Measurements from ENCODE around the gene ADAMTS3. TPM values are rescaled to one million over a fixed set of nuclear protein-coding genes. Genes with fewer than 3 reads are reported as not detected.

The ADAMTS3 gene
- total and polyA plus RNA-seq, 2 of the 13 experiments (the other 11 are each of a cell fraction or from before 2014, with no cell fraction given): not detected

DNA sequence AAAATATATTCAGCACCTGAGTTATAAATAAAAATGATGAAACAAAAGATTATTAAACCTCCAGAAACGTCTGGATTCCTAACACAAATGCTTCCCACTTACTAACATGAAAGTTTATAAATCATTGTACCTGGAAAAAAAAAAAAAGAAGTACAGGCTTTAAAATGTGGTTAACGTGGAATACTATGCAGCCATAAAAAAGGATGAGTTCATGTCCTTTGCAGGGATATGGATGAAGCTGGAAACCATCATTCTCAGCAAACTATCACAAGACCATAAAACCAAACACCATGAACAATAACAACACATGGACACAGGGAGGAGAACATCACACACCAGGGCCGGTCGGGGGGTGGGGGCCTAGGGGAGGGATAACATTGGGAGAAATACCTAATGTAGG, 160.5 kb downstream of the ADAMTS3 start (continued):
- TF ChIP-seq, protein P1, sequence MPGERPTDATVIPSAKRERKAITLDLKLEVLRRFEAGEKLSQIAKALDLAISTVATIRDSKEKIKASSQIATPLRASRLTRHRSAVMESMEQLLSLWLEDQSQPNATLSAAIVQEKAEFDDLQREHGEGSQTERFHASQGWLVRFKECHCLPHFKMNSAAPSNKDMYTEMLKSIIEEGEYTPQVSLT (CRISPR knock-in tag; IDR thresholded peaks at IDR 0.05; ENCODE audit: borderline replicate concordance, low read depth): no peak
- TF ChIP-seq ZNF207 (IDR thresholded peaks at IDR 0.05; ENCODE audit: borderline replicate concordance) (no peak), POLR2G (IDR thresholded peaks at IDR 0.05; ENCODE audit: low read depth, low read length) (no peak)
- TF ChIP-seq, protein P2, sequence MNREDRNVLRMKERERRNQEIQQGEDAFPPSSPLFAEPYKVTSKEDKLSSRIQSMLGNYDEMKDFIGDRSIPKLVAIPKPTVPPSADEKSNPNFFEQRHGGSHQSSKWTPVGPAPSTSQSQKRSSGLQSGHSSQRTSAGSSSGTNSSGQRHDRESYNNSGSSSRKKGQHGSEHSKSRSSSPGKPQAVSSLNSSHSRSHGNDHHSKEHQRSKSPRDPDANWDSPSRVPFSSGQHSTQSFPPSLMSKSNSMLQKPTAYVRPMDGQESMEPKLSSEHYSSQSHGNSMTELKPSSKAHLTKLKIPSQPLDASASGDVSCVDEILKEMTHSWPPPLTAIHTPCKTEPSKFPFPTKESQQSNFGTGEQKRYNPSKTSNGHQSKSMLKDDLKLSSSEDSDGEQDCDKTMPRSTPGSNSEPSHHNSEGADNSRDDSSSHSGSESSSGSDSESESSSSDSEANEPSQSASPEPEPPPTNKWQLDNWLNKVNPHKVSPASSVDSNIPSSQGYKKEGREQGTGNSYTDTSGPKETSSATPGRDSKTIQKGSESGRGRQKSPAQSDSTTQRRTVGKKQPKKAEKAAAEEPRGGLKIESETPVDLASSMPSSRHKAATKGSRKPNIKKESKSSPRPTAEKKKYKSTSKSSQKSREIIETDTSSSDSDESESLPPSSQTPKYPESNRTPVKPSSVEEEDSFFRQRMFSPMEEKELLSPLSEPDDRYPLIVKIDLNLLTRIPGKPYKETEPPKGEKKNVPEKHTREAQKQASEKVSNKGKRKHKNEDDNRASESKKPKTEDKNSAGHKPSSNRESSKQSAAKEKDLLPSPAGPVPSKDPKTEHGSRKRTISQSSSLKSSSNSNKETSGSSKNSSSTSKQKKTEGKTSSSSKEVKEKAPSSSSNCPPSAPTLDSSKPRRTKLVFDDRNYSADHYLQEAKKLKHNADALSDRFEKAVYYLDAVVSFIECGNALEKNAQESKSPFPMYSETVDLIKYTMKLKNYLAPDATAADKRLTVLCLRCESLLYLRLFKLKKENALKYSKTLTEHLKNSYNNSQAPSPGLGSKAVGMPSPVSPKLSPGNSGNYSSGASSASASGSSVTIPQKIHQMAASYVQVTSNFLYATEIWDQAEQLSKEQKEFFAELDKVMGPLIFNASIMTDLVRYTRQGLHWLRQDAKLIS (CRISPR knock-in tag; IDR thresholded peaks at IDR 0.05): no peak

DNA sequence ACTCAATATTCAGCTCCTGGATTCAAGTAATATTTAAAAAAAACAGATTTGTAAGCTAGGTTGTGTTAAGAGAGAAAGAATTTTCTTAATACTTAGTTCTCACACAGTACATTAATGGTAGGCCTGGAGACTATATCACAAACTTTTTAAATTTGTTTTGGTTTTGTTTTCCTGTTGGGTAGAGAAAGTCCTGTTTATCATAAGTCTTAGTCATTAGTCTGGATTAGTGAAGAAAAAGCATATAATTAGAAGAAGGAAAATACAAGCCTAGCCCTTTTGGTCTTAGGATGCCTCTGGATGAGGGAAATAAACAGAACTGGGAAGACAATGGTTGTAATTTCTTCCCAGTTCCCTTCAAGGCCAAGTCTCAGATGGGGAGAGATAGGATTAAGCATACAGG, 163.6 kb downstream of the ADAMTS3 start:
- Histone ChIP-seq H3K4me1 (ENCODE audit: insufficient read depth, low read length) (no peaks in the 10 kb centered on the region), H2AFZ (ENCODE audit: low read length) (no peak overlapping the region), H3K4me2 (ENCODE audit: low read depth, low read length) (no peak overlapping the region), H3K9ac (ENCODE audit: insufficient read depth, low read depth, low read length) (no peak overlapping the region), H3K4me3 (replicated peaks in 1 of 3; ENCODE audit: insufficient read depth in 1 of 3, low read depth in 2 of 3, low read length in 3 of 3) (no peak overlapping the region), H4K20me1 (ENCODE audit: insufficient read depth, low read length) (no peaks in the 10 kb centered on the region), H3K36me3 (replicated peaks in 1 of 2; ENCODE audit: control insufficient read depth in 1 of 2, insufficient read depth in 2 of 2, low read length in 2 of 2) (no peaks in the 10 kb centered on the region), H3K79me2 (ENCODE audit: insufficient read depth, low read length) (no peaks in the 10 kb centered on the region), H3K27me3 (ENCODE audit: control insufficient read depth in 1 of 2, insufficient read depth in 2 of 2, low read length in 2 of 2) (no peaks in the 10 kb centered on the region), H3K27ac (ENCODE audit: extremely low read length, insufficient read depth, low read length) (no peak overlapping the region), H3K9me3 (ENCODE audit: low read length) (no peaks in the 10 kb centered on the region)
- ATAC-seq (no peak), DNase-seq (ENCODE audit: low spot score) (no peak), FAIRE-seq (no peak)
- ChIA-PET POLR2A (no interaction called here), CTCF (ENCODE audit: low intra/inter-chr PET ratio, low total read pairs) (no interaction called here)
- intact Hi-C loops (cut with micrococcal nuclease; ENCODE audit: unreplicated experiment): no loop called here
- in situ Hi-C loops (cut with HindIII; ENCODE audit: extremely low pct_ligation_motif_present, low pct_unique_long_range_greater_than_20kb): no loop called here
- no TSS peak for BruUV-seq (replicated peaks)
- TF ChIP-seq FIP1L1 (IDR thresholded peaks at IDR 0.05; ENCODE audit: borderline replicate concordance, insufficient read depth, low read depth, low read length): no peak
- TF ChIP-seq, protein P3, sequence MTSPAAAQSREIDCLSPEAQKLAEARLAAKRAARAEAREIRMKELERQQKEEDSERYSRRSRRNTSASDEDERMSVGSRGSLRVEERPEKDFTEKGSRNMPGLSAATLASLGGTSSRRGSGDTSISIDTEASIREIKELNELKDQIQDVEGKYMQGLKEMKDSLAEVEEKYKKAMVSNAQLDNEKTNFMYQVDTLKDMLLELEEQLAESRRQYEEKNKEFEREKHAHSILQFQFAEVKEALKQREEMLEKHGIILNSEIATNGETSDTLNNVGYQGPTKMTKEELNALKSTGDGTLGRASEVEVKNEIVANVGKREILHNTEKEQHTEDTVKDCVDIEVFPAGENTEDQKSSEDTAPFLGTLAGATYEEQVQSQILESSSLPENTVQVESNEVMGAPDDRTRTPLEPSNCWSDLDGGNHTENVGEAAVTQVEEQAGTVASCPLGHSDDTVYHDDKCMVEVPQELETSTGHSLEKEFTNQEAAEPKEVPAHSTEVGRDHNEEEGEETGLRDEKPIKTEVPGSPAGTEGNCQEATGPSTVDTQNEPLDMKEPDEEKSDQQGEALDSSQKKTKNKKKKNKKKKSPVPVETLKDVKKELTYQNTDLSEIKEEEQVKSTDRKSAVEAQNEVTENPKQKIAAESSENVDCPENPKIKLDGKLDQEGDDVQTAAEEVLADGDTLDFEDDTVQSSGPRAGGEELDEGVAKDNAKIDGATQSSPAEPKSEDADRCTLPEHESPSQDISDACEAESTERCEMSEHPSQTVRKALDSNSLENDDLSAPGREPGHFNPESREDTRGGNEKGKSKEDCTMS (CRISPR knock-in tag; conservative IDR thresholded peaks at IDR 0.05): no peak
- no peak for TF ChIP-seq CHD4 (IDR thresholded peaks at IDR 0.05; ENCODE audit: borderline replicate concordance, low read length)
- no peak for TF ChIP-seq MYC (CRISPR knock-in tag; IDR thresholded peaks at IDR 0.05; ENCODE audit: borderline replicate concordance)
- TF ChIP-seq CENPX (CRISPR knock-in tag; IDR thresholded peaks at IDR 0.05): no peak
- no peak for TF ChIP-seq AGO2 (optimal IDR thresholded peaks at IDR 0.05; ENCODE audit: low read depth, low read length)
- no peak for TF ChIP-seq POLR2AphosphoS5 (IDR thresholded peaks at IDR 0.05; ENCODE audit: low read depth, low read length)
- TF ChIP-seq, protein P4, sequence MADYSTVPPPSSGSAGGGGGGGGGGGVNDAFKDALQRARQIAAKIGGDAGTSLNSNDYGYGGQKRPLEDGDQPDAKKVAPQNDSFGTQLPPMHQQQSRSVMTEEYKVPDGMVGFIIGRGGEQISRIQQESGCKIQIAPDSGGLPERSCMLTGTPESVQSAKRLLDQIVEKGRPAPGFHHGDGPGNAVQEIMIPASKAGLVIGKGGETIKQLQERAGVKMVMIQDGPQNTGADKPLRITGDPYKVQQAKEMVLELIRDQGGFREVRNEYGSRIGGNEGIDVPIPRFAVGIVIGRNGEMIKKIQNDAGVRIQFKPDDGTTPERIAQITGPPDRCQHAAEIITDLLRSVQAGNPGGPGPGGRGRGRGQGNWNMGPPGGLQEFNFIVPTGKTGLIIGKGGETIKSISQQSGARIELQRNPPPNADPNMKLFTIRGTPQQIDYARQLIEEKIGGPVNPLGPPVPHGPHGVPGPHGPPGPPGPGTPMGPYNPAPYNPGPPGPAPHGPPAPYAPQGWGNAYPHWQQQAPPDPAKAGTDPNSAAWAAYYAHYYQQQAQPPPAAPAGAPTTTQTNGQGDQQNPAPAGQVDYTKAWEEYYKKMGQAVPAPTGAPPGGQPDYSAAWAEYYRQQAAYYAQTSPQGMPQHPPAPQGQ (CRISPR knock-in tag; IDR thresholded peaks at IDR 0.05; ENCODE audit: borderline replicate concordance): no peak
- TF ChIP-seq, protein P5, sequence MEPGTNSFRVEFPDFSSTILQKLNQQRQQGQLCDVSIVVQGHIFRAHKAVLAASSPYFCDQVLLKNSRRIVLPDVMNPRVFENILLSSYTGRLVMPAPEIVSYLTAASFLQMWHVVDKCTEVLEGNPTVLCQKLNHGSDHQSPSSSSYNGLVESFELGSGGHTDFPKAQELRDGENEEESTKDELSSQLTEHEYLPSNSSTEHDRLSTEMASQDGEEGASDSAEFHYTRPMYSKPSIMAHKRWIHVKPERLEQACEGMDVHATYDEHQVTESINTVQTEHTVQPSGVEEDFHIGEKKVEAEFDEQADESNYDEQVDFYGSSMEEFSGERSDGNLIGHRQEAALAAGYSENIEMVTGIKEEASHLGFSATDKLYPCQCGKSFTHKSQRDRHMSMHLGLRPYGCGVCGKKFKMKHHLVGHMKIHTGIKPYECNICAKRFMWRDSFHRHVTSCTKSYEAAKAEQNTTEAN (CRISPR knock-in tag; conservative IDR thresholded peaks at IDR 0.05): no peak

All from HepG2 (cell line).